GM19193 (cell line): ENCODE results near the gene WDR7.

Experiments used
- POLR2A ChIP-seq: IDR thresholded peaks from 4 replicates; pipeline ENCODE4 v1.6.1; 2011; ENCODE audit not compliant: insufficient read depth, insufficient read length; ENCODE audit errors: extremely low read depth

The WDR7 gene

DNA sequence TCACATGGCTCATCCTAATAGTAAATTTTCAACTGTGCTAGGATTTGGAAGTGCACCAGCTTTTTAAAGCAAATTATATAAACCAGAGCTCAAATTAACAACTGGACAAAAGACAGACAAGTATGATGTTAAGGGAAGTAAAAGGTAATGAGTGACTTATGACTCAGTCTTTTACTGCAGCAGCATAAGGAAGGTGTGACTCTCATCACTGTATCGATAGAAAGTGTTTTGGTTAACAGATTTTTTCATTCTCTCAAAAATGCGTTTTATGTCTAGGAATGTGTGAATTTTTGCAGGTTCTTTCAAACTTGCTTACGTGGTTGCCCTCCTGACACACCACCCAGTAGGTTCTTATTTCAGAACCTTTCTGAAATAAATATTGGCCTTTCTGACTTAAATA, 251.5 kb downstream of the WDR7 start:
- TF ChIP-seq POLR2A, result no peak

DNA sequence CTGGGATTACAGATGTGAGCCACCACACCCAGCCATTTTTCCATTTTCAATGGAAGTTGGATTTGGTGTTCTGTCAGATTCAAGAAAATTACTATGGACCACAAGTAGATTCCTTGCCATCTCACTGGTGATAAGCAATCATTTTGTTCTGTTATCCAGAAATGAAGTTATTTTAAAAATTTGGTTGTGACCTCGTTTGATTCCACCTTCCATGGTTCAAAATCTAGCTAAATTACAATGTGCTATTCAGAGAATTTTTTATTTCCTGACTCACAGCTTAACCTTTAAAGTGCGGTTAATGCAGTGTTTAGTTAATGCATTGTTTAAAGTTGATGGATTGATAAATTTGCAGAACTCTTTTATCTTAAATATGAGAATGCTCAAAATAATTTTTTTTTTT, 252.5 kb downstream of the WDR7 start:
- no peak for TF ChIP-seq POLR2A

DNA sequence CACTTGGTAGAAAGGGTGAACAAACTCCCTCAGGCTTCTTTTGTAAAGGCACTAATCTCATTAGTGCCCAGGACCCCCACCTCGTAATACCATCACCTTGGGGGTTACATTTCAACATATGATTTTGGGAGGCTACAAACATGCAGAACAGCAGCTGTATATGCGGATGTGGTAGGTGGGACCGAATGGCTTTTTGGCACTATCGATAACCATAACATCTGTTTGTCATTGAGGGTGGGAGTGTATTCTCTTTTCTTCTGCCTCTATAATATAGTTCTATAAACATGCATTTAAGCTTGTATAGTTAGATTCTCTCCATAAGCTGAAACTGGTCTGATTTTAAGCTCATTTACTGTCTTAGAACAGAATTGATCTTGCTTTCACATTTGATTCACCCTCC, 256.6 kb downstream of the WDR7 start:
- TF ChIP-seq POLR2A, result no peak

DNA sequence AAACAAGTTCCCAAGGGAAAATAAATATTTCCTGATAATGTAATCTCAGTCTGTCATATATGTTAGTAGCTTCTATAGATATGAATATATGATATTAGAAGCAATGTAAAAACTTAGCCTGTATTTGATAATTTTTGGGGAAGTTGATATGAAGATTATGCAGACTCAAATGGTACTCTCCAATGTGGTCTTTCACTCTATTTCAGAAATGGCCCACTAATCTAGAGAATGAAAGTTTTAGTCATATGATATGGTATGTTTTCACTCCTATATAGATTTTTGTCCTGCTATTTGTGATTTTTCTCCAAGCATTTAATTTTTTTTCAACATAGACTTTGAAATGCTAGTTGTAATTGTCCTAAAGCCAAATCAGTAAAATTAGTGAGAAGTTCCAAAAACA, 259.1 kb downstream of the WDR7 start:
- no peak for TF ChIP-seq POLR2A

DNA sequence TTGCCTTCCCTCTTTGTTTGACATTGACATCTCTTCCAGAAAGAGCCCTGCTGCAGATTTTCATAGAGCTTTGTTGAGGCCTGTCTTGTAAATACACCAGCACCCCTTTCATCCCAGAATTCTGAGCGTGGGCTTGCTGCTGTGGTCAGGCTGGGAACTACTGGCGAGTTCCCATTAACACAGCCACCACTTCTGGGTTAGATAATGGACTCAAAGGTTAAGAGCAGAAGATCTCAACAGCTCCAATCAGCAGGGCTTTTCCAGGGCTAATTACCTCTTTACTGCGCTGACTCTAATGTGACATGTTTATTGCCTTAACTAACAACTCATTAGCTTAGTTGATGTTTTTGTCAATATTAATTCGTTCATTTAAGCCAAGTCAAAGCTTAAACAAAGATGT, 259.8 kb downstream of the WDR7 start:
- no peak for TF ChIP-seq POLR2A

DNA sequence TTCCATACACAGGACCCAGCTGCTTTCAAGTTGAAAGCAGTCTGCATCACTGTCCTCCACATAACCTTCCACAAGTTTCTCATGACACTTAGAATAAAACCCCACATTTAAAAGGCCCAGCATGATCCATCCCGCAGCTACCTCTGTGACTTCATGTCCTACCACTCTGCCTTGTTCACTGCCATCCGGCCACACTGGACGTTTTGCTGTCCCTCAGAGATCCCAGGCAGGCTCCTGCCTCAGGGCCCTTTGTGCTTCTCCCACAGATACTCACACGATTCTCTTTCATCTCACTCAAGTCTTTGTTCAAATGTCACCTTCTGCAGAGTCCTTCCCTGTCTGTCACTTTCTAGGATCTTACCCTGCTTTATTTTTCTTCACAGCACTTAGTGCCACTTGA, 262.8 kb downstream of the WDR7 start:
- no peak for TF ChIP-seq POLR2A

DNA sequence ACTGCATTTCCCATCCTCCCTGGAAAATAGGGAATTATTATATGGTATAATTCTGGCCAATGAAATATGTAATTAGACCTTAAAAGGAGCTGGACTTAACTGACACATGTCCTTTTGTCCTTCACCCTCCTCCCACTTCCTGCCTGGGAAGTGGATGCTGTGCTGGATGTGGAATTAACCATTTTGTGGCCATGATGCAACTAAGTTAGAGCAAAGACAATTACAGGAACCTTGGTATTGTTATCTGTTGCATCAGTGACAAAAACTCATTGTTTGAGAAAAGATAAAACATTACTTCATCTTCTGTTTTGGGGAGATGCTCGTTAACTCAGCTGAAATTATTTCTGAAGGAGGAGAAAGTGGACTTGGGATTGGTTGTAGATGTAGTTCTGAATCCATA, 268.0 kb downstream of the WDR7 start:
- TF ChIP-seq POLR2A, result no peak

DNA sequence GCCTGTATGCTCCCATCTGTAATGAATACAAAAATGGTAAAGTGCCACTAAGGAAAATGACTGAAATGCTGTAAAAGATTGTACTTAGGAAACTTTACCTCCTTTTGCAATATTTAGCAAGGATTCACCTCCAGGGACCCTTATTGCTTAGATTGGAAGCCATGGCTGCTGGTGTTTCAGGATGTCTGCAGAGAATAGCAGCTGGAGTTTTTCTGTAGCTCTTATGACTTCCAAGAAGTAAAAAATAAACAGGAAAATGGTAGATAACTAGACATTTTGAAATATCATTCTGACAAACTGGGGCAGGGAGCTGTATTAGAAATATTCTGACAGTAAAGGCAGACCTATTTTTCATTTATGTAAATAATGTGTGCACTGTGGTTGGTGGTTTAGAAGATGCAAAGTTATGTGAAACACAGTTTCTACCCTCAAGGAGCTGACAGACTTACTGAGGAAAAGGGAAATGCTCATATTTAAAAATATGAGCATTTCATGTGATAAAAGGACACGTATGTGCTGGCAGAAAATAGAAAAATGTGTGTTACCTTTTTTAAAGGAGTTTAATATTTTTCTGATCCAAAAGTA, 270.8 kb downstream of the WDR7 start:
- no peak for TF ChIP-seq POLR2A

DNA sequence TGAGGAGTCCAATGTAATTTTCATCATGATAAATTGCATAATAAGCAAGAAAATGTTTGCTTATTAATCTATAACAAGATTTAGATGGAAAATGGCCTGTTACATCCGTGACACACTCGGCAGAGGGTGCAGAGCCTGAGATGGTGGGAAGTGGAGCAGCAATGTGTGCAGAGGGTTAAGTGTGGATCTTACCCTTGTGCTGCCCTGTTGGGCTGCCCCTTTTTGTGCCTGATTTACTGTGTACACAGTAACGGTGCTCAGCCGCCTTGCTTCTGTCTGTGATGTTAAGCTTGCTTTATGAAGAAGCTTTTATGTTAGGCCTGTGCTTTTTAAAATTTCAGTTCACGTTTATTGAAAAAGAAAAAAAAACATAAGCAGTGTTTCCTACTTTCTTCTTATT, 275.6 kb downstream of the WDR7 start:
- no peak for TF ChIP-seq POLR2A

DNA sequence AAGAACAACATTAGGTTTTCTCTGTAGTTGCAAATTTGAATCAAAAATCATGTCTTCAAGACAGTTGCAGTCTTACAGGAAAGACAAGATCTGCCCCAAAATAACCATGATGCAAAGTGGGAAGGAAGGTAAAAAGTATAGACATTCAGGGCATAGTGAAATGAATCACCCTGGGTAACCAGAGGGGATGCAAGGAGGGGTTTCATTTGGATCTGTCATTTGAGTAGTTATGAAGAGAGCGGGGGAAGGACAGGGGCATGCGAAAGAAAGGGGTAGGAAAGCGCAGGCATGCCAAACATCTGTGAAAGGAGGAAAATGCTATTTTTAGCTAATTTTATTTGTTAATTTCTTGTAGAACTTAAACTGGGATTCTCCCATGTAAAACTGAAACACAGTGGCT, 276.6 kb downstream of the WDR7 start:
- no peak for TF ChIP-seq POLR2A

DNA sequence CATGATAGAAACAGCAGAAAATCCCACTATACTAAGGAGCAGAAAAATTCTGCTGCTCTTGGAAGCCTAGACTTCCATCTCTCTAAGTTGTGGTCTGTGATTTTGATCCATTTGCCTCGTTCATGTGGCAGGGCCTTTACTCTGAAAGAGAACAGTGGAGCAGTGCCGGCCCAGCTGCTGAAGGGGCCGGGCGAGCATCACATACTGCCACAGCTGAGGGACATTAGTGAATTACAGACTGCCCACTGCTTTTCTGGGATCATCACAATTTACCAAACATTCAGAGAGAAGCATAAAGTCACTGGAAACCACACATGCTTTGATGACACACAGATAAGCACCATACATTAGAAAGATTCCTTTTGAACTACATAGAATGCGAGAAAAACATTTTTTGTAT, 278.7 kb downstream of the WDR7 start:
- TF ChIP-seq POLR2A, result no peak

DNA sequence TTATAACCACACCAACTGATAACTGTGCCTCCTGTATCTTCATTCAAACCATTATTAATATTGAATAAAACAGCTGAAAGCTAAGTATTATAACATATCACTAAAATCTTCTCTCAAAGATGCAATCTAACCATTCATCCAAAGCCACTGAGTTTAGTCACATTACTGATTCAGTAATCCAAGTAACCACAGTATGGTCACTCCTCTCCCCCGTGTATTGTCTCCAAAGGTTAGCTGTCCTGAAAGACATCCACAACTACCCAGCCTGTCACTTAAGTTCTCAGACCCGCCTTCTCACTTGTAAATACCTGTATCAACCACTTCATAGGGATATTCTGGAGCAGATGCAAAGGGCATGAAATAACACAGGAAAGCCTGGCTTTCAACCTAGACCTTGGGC, 282.3 kb downstream of the WDR7 start:
- no peak for TF ChIP-seq POLR2A

DNA sequence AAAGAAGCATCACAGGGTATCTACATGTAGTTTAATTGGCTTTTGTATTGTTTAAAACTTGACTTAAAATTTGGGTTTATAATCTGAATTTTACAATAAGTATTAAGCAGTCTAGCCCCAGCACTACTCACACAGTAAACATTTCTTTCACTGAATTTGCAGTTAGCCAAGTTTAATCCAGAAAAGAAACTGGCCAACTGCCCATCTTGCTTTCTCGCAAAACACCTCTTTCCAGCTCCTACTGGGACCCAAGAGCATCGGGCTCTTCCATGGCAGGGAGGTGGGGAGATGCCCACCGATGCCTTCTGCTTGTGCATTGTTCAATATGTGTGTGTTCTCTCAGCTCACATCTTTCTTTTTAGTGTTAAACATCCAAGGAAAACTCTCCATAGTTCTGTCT, 283.0 kb downstream of the WDR7 start:
- no peak for TF ChIP-seq POLR2A

DNA sequence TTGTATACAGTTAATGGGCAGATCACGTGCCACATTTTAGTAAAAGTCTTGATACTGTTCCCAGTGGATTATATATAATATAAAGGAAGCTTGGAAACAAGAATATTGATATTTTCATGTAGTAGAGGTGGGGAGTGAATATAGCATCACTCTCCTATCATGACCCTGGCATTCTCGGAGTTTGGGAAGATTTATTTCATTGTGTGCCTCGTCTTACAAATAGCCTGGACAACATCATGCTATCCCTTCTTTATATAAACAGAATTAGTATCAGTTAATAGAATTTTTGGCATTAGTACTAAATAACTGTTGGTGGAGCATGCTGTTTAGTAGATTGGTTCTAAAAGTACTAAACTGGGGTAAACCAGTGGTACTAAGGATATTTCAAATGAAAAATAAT, 283.7 kb downstream of the WDR7 start:
- TF ChIP-seq POLR2A, result no peak

DNA sequence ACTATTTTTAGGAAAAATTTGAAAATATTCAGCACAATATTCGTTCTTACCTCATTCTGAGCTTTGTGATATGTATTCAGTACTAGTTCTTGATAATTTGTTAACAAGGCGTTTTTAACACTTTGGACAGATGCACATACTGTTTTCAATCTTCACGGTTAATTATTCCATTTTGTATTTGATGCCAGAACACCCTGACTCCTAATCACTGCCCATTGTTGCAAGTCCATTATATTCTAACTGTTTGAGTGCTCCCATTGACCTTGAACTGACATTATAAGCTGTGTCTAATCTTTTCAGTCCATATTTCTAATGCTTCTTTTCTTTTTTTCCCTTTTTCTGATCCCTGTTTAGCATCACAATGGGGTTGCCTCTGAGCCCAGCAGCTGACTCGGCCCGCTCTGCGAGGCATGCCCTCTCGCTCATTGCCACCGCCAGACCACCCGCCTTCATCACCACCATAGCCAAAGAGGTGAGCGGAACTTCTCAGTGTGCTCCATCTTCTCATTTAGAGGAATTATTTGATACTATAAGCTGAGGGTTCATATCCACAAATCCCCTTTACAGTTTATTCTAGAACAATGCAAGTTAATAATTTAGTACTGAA, 284.4 kb downstream of the WDR7 start:
- no peak for TF ChIP-seq POLR2A

DNA sequence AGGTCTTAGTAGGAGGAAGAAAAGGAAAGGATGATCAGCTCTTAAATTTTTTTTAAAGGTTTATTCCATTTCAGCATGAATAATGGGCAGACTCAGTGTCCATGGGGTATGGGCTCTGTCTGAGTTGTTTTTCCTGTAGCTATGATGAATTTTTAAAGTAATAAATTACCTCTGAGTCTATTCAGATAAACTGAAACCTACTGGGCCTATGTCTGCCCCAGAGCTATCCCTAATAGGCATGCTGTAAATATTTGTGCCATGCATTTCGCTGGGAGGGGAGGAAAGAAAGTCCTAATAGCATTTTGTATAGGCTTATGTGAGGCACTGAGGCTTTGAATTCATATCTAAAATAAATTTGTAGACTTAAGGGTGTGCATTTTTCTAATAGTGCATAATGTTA, 285.3 kb downstream of the WDR7 start:
- TF ChIP-seq POLR2A, result no peak

DNA sequence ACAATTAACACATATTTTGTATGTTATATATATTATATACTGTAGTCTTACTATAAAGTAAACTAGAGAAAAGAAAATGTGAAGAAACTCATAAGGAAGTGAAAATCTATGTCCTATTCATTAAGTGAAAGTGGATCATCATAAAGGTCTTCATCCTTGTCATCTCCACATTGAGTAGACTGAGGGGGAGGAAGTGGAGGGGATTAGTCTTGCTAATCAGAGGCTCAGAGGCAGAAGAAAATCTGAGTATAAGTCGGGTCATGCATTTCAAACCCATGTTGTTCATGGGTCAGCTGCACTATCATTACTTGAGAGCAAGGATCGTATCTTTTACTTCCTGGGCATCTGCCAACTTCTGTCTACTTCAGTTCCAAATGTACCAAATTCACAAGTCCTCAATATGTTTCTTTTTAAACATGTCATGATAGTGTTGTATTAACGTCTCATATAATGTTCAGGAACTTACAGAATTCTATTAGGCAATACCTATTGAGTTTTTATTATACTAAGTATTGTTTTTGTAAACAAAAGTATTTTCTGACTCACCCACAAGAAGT, 286.8 kb downstream of the WDR7 start:
- TF ChIP-seq POLR2A, result no peak

DNA sequence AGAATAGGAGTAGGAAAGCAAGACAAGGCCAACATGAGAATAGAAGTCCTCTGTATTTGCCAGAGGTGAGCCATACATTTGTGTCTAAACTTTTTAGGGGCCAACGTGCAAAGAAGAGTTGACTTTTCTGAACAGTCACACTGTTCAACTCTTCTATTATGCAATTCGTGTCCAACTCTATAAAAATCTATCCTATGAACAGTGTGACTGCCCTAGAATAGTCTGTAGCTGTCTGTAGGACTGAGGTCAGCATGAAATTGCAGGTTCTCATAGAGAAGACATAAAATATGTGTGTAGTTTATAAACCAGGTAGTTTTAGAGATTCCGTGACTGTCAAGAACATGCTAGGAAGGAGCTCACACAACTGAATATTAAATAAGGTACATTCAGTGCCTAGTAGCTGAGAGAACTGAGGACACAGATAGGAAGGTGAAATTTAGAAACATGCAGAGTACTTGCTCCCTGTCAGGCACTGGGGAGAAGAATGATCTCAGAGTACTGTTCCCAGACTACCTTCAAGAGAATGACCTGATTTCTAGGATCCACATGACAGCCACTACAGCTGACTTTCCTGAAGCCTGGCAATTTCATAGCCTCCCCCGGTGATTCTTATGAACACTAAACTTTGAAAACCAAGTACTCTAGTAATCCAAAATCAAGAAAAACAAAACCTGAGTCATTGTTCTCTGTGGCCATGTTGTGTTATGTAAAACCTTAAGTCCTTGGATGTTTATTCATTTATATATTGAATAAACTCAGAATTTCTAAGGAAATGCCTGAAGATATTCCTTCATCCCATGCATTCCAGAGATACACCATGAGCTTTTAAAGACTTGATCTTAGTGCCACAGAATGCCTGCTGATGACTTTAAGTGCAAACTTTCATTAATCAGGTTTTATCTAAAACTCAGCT, 294.3 kb downstream of the WDR7 start:
- no peak for TF ChIP-seq POLR2A
